Myocyte (in vitro differentiated cells): ENCODE results near the gene GRPEL1. TPM values are rescaled to one million over a fixed set of nuclear protein-coding genes. Genes with fewer than 3 reads are reported as not detected.

Experiments used
- DNase-seq: peaks from one replicate; pipeline ENCODE4 v3.0.0-alpha.2; 2012; ENCODE audit warnings: low read depth
- total RNA-seq: library from RNA; depleted of rRNA; stranded (reverse); fragments of >200 nt; gene quantifications from 2 replicates; pipeline ENCODE4 v1.2.3, GENCODE V29; 2014

Gene GRPEL1
- total RNA-seq, 1 donor from 2014 or later, result 45.0 TPM

- DNase-seq, result no peak
Observed at GRCh38 chr4:7066006-7066405, 1.9 kb downstream of the GRPEL1 start.

- DNase-seq, result no peak
Observed at GRCh38 chr4:7063362-7063761, 4.5 kb downstream of the GRPEL1 start.

GRCh38 chr4:7062816-7063215 lies 5.0 kb downstream of the GRPEL1 start:
- DNase-seq, result no peak

- no peak for DNase-seq
Observed at GRCh38 chr4:7061815-7062214, 6.0 kb downstream of the GRPEL1 start.

GRCh38 chr4:7060346-7061150 lies 7.3 kb downstream of the GRPEL1 start:
- no peak for DNase-seq

- no peak for DNase-seq
Observed at GRCh38 chr4:7059662-7060061, 8.2 kb downstream of the GRPEL1 start.

GRCh38 chr4:7058792-7059191 lies 9.1 kb downstream of the GRPEL1 start:
- DNase-seq, result no peak

- no peak for DNase-seq
Observed at GRCh38 chr4:7055990-7056325, 11.9 kb downstream of the GRPEL1 start.

GRCh38 chr4:7055111-7055989 lies 12.5 kb downstream of the GRPEL1 start:
- no peak for DNase-seq

- no peak for DNase-seq
Observed at GRCh38 chr4:7054106-7054880, 13.6 kb downstream of the GRPEL1 start.

- no peak for DNase-seq
Observed at GRCh38 chr4:7052923-7053715, 14.7 kb downstream of the GRPEL1 start.

- DNase-seq, result no peak
Observed at GRCh38 chr4:7052313-7052712, 15.6 kb downstream of the GRPEL1 start.

- DNase-seq, result no peak
Observed at GRCh38 chr4:7051905-7052304, 16.0 kb downstream of the GRPEL1 start.

- no peak for DNase-seq
Observed at GRCh38 chr4:7051144-7051495, 16.7 kb downstream of the GRPEL1 start.

- DNase-seq, result no peak
Observed at GRCh38 chr4:7050481-7051143, 17.3 kb downstream of the GRPEL1 start.

- DNase-seq, result no peak
Observed at GRCh38 chr4:7049739-7050138, 18.1 kb downstream of the GRPEL1 start.

GRCh38 chr4:7049295-7049694 lies 18.6 kb downstream of the GRPEL1 start:
- DNase-seq, result no peak

- DNase-seq, result no peak
Observed at GRCh38 chr4:7048642-7049041, 19.2 kb downstream of the GRPEL1 start.

GRCh38 chr4:7046971-7047370 lies 20.9 kb downstream of the GRPEL1 start:
- no peak for DNase-seq
